ENCODE results near the gene SLC41A3.

DNA sequence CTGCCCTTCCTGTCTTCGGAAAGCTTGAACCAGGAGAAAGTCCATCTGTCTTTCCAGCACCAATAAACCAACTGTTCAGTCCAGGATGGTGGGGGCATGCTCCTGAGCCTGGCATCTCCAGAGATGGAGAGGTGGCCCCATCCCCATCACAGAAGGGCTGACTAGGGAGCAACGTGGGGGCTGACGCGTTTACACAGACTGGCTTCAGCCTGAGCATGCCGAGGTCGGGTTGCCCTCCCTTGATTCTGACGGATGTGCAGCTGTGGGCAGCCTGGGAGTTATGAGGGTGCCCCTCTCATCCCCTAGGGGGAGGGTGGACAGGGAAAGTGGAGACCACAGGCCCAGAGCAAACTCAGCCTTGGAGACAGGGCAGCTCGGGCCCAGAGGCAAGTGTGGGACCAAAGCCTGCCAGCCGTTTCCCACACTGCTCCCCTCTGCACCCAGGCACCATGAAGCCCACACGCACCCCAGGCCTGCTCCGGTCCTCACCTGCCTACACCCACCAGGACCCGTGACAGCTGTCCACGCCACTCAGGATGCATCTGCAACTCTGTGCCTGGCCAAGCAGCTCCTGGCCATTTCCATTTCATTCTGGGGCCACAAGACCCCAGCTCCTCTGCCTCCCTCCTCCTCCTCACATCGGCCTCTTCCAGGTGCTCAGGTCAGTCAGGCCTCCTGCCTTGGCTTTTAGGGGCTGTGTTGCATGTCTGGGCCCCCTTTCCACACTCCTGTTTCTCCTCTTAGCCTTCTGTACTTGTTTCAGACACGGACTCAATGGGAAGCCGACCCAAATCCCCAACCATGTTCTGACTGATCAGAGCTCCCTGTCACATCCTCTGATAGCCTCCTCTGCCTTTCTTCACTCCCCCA is 48.2 kb upstream of the SLC41A3 start:
- TF ChIP-seq CTCF (IDR thresholded peaks at IDR 0.05) (no peak), POLR2A (IDR thresholded peaks at IDR 0.05) (no peak)

All from gastroesophageal sphincter (tissue), 3 donors.